Measurements from ENCODE around the gene ARID3A. TPM values are rescaled to one million over a fixed set of nuclear protein-coding genes. Genes with fewer than 3 reads are reported as not detected.

ARID3A gene
- total and polyA plus RNA-seq, 2 of the 4 experiments (the other 2 are of a cell fraction) = 16.0 to 23.1 TPM

- in situ Hi-C loops (cut with MboI; ENCODE audit: low sequenced_read_pairs) = no loop called here
Measured at GRCh38 chr19:1010586-1011510, 85.0 kb downstream of the ARID3A start.

More at GRCh38 chr19:1010586-1011510, 85.0 kb downstream of the ARID3A start:
- Histone ChIP-seq H3K79me1 (ENCODE audit: low read depth in 1 of 2, low read length in 2 of 2) (peaks cover 0 to 38% of the 10 kb centered on the region in 2 experiments; a peak in 3 of 4 replicates), H3K4ac (ENCODE audit: low read depth, low read length) (no peak overlapping the region), H3K27ac (ENCODE audit: insufficient read depth, low read length) (peak overlapping the region; percentile 65), H3K9me3 (ENCODE audit: control insufficient read depth, insufficient read depth, low read length) (no peaks in the 10 kb centered on the region), H2BK20ac (ENCODE audit: low read depth, low read length) (no peak overlapping the region), H3K9ac (ENCODE audit: low read depth, low read length) (no peak overlapping the region), H2BK120ac (ENCODE audit: low read depth, low read length) (no peak overlapping the region), H3K4me2 (ENCODE audit: low read depth, low read length) (no peak overlapping the region), H4K91ac (ENCODE audit: insufficient read depth, low read depth, low read length) (no peak overlapping the region), H3K27me3 (ENCODE audit: control insufficient read depth, insufficient read depth, low read length) (no peaks in the 10 kb centered on the region), H4K8ac (ENCODE audit: low read depth in 2 of 2, low read length in 2 of 2) (no peak overlapping the region), H3K23ac (ENCODE audit: low read depth, low read length) (no peak overlapping the region), H2AK5ac (ENCODE audit: low read depth, low read length) (0 out of 2 replicates have a peak overlapping the region, but pooled peaks have one; percentile 77), H3K4me1 (ENCODE audit: control insufficient read depth, insufficient read depth, low read length) (peaks cover 19% of the 10 kb centered on the region), H3K4me3 (ENCODE audit: insufficient read depth, low read depth, low read length) (no peak overlapping the region), H2BK15ac (ENCODE audit: low read depth, low read length) (no peak overlapping the region), H3K56ac (ENCODE audit: extremely low read depth, insufficient read depth, low read length) (no peak overlapping the region), H2BK5ac (ENCODE audit: low read depth, low read length, poor library complexity, severe bottlenecking) (peak overlapping the region; percentile 71), H3K18ac (ENCODE audit: low read depth, low read length) (no peak overlapping the region), H3K36me3 (ENCODE audit: control insufficient read depth, insufficient read depth, low read length) (peaks cover 38% of the 10 kb centered on the region), H2AK9ac (replicated peaks; ENCODE audit: low read depth, low read length, poor library complexity) (peak overlapping the region; percentile 73), H2AFZ (replicated peaks; ENCODE audit: low read length, poor library complexity) (no peak overlapping the region), H4K5ac (ENCODE audit: low read depth, low read length) (no peak overlapping the region), H3K14ac (replicated peaks; ENCODE audit: low read depth, low read length) (no peak overlapping the region), H3K9me1 (ENCODE audit: insufficient read depth, low read length) (no peaks in the 10 kb centered on the region), H4K20me1 (ENCODE audit: insufficient read depth, low read length) (peaks cover 54% of the 10 kb centered on the region)
- TF ChIP-seq RAD21 (IDR thresholded peaks at IDR 0.05; ENCODE audit: low read length) (no peak), RCOR1 (IDR thresholded peaks at IDR 0.05; ENCODE audit: insufficient replicate concordance, low read length) (no peak), MAFK (IDR thresholded peaks at IDR 0.05; ENCODE audit: low read depth, low read length) (no peak), CHD1 (IDR thresholded peaks at IDR 0.05; ENCODE audit: low read depth, low read length) (no peak), SMC3 (IDR thresholded peaks at IDR 0.05; ENCODE audit: low read depth, low read length) (no peak), FOS (IDR thresholded peaks at IDR 0.05; ENCODE audit: low read depth, low read length) (no peak), CTCF (conservative IDR thresholded peaks at IDR 0.05; ENCODE audit: low read depth, low read length) (no peak)
- DNase-seq (no peak), ATAC-seq (ENCODE audit: low read depth) (no peak)
- CTCF ChIA-PET = interaction anchor here (1.4 kb wide), 1 partner anchor 11 kb away, joined by 3 read pairs; no protein-coding TSS in a partner anchor
- dilution Hi-C loops (cut with HindIII; ENCODE audit: low sequenced_read_pairs, unreplicated experiment) (no loop called here), intact Hi-C loops (cut with micrococcal nuclease) (no loop called here)
- POLR2A ChIA-PET (ENCODE audit: unreplicated experiment) = no interaction called here
- 93% methylated on average over 3 of the region's 56 CpGs; no CpG with 5 or more reads in 1 of the 2 experiments for WGBS, 2 experiments (ENCODE audit: extremely low coverage in 2 of 2, insufficient read length in 1 of 2)
- BruUV-seq (replicated peaks) = no TSS peak

All from IMR-90 (cell line).